ENCODE measurements around the gene VWC2L.

VWC2L gene

GRCh38 chr2:214410918-214411554 is at the start of gene VWC2L:
VWC2L (plus strand) TSS chr2:214411054; CDS start chr2:214414194, 3,140 bp downstream.
- DNase-seq (ENCODE audit: low spot score): no peak

- no peak for DNase-seq (ENCODE audit: low spot score)
Measured at GRCh38 chr2:214361116-214361515, 49.7 kb upstream of the VWC2L start.

GRCh38 chr2:214365549-214365948 is 45.3 kb upstream of the VWC2L start:
- no peak for DNase-seq (ENCODE audit: low spot score)

- DNase-seq (ENCODE audit: low spot score): no peak
Measured at GRCh38 chr2:214367171-214367570, 43.7 kb upstream of the VWC2L start.

GRCh38 chr2:214376618-214377285 is 34.1 kb upstream of the VWC2L start:
- no peak for DNase-seq (ENCODE audit: low spot score)

GRCh38 chr2:214377286-214377624 is 33.6 kb upstream of the VWC2L start:
- DNase-seq (ENCODE audit: low spot score): no peak

GRCh38 chr2:214378455-214379103 is 32.3 kb upstream of the VWC2L start:
- DNase-seq (ENCODE audit: low spot score): no peak

GRCh38 chr2:214379227-214379626 is 31.6 kb upstream of the VWC2L start:
- no peak for DNase-seq (ENCODE audit: low spot score)

- DNase-seq (ENCODE audit: low spot score): no peak
Measured at GRCh38 chr2:214380681-214381080, 30.2 kb upstream of the VWC2L start.

GRCh38 chr2:214382229-214382628 is 28.6 kb upstream of the VWC2L start:
- DNase-seq (ENCODE audit: low spot score): no peak

- DNase-seq (ENCODE audit: low spot score): no peak
Measured at GRCh38 chr2:214386720-214387119, 24.1 kb upstream of the VWC2L start.

GRCh38 chr2:214389334-214389733 is 21.5 kb upstream of the VWC2L start:
- DNase-seq (ENCODE audit: low spot score): no peak

- DNase-seq (ENCODE audit: low spot score): no peak
Measured at GRCh38 chr2:214393796-214394195, 17.1 kb upstream of the VWC2L start.

- no peak for DNase-seq (ENCODE audit: low spot score)
Measured at GRCh38 chr2:214395040-214395439, 15.8 kb upstream of the VWC2L start.

- DNase-seq (ENCODE audit: low spot score): no peak
Measured at GRCh38 chr2:214401580-214401979, 9.3 kb upstream of the VWC2L start.

GRCh38 chr2:214410128-214410775 is 602 bp upstream of the VWC2L start:
- DNase-seq (ENCODE audit: low spot score): no peak

GRCh38 chr2:214412679-214413078 is 1.8 kb downstream of the VWC2L start:
- no peak for DNase-seq (ENCODE audit: low spot score)

GRCh38 chr2:214436470-214436869 is 25.6 kb downstream of the VWC2L start:
- DNase-seq (ENCODE audit: low spot score): no peak

GRCh38 chr2:214450118-214450894 is 39.5 kb downstream of the VWC2L start:
- no peak for DNase-seq (ENCODE audit: low spot score)

- DNase-seq (ENCODE audit: low spot score): no peak
Measured at GRCh38 chr2:214451516-214452275, 40.8 kb downstream of the VWC2L start.

GRCh38 chr2:214465363-214466146 is 54.7 kb downstream of the VWC2L start:
- DNase-seq (ENCODE audit: low spot score): no peak
